CD4-positive, alpha-beta T cell treated with Interleukin-6 for 4 hours (primary cell): Measurements from ENCODE around the gene MYH11.
A peak's percentile ranks its signal among the peaks of the same experiment; 100 is the strongest.

ENCODE experiments used
- DNase-seq: peaks from one replicate; pipeline ENCODE4 v3.0.0-alpha.2; 2020; ENCODE audit warnings: mixed read lengths

The MYH11 gene

DNA sequence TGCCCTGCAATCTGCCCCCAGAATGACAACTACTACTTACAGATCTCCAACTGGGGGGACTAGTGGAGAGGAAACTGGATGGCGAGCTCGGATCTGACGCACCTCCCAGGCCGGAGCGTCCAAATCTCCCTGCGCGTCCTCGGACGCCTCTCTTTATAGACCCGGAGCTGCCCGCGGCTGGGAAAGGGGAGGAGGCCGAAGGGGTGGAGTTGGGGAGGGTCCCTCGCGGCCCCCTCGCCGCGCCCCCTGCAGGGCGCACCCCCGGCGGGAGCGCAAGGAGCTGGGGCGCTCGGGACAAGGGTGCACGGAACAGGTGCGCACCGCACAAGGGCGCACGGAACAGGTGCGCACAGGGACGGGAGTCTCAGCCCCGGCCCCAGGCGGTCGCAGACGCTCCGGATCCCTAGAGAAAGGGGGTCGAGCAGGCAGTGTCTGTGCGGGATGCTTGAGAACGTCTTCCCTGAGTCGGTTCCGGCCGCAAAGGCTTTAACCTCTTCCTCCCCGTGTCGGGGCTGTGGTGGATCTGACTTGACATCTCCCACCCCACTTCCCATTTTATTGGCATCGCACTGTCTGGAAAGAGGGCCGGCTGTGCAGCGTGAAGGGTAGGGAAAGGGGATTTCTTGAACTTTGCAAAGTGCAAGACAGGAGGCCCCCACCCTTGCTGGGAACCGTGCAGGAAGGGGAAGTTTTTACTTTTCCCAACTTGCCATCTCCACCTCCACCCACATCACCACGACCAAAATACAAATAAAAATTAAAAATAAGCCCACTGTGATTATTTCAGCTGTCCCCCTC, at the start of gene MYH11:
TSS of gene MYH11 (minus strand) at position 128 of the 798 bp plus-strand sequence. CDS start 18,776 bp downstream, outside the sequence.
- DNase-seq, result no peak

- DNase-seq, result no peak
Observed at GRCh38 chr16:15906439-15906838, 49.6 kb upstream of the MYH11 start.

DNA sequence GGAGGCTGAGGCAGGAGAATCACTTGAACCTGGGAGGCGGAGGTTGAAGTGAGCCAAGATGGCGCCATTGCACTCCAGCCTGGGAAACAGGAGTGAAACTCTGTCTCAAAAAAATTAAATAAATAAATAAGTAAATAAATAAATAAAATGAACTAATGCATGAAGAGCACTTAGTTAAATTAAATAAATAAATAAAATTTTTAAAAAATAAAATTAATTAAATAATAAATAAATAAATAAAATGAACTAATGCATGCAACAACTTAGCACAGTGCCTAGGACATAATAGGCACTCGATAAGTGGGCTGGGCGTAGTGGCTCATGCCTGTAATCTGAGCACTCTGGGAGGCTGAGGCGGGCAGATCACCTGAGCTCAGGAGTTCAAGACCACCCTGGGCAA, 47.1 kb upstream of the MYH11 start:
- no peak for DNase-seq

- no peak for DNase-seq
Observed at GRCh38 chr16:15900901-15901500, 44.2 kb upstream of the MYH11 start.

- DNase-seq, result no peak
Observed at GRCh38 chr16:15900357-15900756, 43.5 kb upstream of the MYH11 start.

DNA sequence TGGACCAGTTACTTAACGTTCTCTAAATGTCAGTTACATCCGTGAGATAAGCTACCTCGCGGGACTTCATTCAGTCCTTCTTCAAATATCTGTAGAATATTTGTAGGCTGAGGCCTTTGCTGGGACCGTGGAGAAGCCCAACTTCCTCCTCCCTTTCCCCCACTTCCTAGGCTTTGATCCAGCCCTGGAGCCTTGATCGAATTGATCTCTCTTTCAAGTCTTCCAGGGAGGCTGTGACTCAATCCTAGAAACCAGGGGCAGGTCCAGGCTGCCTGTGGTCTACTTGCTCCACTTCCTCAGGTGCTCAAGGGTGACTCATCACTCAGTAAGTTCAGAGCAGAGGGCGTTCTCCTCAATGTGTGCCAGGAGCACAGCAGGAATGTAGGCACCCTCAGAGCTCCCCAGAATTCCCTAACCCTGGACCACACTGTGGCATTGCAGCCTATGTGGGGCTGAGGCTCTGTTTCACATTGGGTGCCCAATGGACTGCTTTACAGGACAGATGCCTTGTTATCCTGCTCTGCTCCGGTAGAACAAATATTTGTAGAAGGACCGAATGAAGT, 42.8 kb upstream of the MYH11 start:
- DNase-seq, result no peak

DNA sequence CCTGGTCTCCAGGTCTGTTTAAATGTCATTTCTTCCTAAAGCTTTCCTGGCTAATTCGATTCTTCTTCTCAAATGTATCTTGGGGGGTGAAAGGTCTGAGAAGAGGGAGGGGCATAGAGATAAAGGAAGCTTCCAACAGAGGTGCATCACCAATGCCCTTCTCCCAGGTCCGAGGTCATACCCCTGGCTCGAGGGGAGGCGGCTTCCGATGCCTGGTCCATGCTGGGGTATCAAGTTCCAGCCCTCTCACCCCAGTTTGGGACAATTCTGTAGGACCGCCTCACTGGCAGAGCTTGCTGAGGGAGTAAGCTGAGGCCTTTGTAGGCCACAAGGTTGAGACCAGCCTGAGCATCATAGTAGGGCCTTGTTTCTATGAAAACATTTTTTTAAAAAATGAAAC, 41.8 kb upstream of the MYH11 start:
- no peak for DNase-seq

DNA sequence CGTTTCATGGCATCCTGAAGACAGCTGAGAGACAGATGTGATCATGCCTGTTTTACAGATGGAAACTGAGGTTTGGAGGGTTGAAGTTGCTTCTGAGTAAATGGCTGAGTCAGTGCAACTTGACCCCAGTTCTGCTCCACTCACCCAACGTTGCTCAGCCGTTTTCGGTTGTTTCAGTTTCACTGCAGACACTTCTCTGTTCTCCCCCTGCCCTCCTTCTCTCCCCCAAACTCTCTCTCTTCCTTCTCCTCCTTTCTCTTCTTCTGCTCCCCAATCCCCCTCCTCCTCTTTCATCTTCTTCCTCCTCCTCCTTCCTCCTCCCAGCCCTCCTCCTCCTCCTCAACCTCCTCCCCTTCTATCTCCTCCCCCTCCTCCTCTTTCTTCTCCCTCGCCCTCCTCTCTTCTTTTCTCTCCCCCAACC, 41.0 kb upstream of the MYH11 start:
- no peak for DNase-seq

GRCh38 chr16:15897121-15897780, 40.4 kb upstream of the MYH11 start:
- no peak for DNase-seq

DNA sequence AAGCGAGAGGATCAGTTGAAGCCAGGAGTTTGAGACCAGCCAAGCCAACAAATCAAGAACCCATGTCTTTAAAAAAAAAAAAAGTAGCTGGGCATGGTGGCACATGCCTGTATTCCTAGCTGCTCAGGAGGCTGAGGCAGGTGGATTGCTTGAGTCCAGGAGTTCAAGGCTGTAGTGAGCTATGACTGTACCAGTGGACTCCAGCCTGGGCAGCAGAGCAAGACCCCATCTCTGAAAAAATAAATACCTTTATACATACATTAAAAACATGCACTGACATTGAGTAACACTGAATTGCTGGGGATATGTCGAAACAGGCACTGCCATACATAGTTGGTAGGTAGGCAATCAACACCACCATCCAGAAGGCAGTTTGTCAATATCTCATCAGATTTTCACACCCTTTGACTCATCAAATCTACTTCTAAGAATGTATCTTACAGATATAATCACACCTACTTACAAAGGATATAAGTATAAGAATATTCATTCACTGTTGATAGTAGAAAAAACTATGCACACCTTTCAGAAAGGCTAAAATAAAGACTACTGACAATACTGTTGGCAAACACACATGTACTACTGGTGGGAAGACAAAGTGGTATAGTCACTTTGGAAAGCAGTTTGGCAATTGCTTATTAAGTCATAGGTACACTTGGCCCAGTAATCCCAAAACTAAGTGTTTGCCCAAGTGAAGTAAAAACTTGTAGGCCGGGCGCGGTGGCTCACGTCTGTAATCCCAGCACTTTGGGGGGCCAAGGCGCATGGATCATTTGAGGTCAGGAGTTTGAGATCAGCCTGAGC, 37.9 kb upstream of the MYH11 start:
- DNase-seq, result no peak

GRCh38 chr16:15891508-15891907, 34.7 kb upstream of the MYH11 start:
- DNase-seq, result no peak

DNA sequence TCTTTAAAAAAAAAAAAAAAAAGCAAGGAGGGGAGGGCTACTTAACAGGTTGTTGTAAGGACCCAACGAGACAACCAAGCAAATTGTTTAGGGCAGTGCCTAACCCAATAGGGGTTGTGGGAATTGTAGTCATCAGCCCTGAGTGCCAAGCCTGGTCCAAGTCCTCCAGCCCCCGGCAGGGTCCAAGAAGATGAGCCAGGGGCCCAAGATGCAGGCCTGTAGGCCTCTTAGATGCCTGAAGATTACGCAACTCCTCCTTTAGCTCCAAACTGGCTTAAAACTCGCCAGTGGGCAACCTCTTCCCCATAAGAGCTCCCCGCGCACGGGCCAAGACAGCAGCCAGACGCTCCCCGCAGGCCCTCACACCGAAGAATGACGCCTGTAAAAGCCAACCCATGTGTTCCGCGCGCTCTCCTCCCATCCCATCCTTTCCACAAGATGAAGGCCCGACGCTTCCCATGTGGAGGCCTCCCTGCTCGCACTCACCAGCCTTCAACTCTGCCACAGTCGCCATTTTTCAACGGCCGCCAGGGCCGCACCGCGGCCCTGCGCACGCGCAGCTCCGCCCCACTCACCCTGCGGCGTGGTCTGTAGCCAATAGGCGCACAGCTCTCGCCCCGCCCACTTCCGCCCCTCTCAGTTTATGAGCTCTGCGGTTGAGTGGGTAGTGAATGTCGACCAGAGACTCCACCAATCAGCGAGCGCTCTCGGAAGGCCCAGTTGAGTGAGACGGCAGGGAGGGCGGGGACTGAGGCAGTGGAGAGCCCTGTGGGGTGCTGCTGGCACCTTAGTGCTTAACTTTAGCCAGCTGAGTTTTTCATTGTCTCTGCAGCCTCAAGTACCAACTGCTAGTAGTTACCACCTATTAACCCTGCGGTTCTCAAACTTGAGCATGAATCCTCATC, 31.5 kb upstream of the MYH11 start, which contains the start of gene CEP20:
TSS of gene CEP20 (minus strand) at position 532 of the 905 bp plus-strand sequence. CDS start at position 514, 18 bp downstream.
- DNase-seq, result peak; percentile 100

- no peak for DNase-seq
Observed at GRCh38 chr16:15887283-15887682, 30.5 kb upstream of the MYH11 start.

DNA sequence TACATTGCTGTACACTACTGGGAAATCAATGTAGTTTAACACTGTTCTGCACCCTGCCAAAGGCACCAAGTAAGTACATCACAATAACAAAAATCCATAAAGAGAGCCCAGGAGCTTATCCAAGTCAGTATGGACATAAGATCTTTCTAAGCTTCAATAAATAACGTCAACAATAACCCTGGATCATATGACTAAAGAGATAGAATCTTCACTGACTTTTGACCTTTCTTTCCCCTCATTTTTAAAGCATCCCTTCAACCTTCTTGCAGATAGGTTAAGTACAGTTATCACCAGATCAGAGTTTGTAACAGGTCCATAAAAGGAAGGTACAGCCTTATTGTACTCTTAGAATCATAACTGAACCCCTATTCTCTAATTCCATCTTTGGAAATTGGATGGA, 29.2 kb upstream of the MYH11 start:
- DNase-seq, result no peak

DNA sequence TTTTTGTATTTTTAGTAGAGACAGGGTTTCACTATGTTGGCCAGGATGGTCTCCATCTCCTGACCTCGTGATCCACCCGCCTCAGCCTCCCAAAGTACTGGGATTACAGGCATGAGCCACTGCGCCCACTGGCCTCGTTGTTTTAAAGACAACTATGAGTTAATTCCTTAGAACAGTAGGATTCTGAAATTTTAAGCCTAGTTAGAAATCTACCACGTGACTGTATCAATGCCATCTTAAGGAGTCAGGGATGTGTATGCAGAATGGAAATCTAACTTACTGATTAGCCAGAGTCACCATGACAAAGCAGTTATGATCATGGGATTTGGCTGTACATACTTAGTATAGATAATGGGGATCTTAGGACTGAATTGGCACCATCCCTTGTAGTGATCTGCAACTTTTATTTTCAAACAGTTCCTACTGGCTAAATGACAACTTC, 28.8 kb upstream of the MYH11 start:
- no peak for DNase-seq

DNA sequence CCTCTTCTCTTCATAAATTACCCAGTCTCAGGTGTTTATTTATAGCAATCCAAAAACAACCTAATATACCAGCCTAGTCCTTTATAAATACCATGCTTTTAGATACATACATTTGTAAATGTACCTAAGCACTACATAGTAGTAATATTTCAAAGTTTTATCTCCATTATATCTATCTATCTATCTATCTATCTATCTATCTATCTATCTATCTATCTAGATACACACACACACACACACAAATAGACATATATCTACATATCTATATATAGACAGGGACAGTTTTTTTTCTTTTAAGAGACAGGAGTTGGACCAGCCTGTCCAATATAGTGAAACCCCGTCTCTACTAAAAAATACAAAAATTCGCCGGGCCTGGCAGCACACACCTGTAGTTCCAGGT, 25.7 kb upstream of the MYH11 start:
- DNase-seq, result no peak

- DNase-seq, result no peak
Observed at GRCh38 chr16:15881794-15882379, 25.1 kb upstream of the MYH11 start.

DNA sequence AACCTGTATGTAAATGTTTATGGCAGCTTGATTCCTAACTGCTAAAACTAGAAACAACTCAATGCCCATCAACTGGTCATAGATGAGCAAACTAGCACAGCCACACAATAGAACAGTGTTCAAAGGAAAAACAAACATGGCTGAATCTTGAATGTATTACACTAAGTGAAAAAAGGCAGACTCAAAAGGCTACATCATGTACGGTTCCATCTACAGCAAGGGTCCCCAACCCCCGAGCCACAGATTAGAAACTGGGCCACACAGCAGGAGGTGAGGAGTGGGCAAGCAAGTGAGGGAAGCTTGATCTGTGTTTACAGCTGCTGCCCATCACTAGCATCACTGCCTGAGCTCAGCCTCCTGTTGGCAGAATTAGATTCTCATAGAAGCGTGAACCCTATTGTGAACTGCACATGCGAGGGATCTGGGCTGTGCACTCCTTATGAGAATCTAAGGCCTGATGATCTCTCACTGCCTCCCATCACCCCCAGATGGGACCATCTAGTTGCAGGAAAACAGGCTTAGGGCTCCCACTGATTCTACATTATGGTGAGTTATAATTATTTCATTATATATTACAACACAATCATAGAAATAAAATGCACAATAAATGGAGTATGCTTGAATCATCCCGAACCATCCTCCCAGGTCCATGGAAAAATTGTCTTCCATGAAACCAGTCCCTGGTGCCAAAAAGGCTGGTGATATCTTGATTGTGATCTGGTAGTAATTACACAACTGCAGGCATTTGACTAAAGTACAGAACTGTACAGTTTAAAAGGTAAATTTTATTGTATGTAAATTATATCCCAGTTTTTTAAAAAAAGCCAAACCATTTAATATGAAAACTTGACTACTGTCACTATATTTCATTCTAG, 23.8 kb upstream of the MYH11 start:
- no peak for DNase-seq

DNA sequence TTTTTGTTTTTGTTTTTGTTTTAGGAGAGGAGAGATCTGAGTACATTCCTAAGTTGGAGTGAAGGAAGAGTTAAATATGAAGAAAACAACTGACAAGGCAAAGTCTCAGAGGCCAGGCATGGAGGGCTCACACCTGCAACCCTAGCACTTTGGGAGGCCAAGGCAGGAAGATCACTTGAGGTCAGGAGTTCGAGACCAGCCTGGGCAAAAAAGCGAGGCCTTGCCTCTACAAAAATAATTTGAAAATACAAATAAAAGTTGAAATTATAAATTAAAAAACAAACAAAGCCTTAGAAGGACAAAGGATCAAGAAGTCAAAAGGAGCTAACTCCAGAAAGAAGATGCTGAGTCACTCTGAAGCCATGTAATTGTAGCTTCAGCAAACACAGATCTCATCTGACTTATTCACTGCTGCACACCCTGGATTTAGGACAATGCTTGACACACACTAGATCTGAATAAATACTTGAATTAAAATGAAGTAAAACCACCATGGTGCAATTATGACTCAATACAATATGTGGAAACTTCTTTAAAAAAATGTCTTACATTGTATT, 22.5 kb upstream of the MYH11 start:
- no peak for DNase-seq

DNA sequence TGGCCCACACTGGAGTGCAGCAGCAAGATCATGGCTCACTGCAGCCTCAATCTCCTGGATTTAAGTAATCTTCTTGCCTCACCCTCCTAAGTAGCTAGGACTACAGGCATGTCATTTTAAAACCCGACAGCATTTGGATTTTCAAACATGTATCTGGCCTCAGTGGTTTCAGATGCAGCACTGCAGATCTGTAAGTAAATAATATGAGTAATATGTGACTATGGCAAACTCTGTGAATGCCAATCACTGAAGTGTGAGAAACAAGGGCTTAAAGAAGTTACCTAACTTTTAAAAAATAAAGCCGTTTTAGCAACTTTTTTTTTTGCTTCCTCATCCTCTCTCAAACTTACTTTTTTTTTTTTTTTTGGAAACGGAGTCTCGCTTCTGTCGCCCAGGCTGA, 19.7 kb upstream of the MYH11 start:
- no peak for DNase-seq
